ENCODE results near the gene LDLRAD4.

- no peak for TF ChIP-seq POLR2AphosphoS5 (IDR thresholded peaks at IDR 0.05; ENCODE audit: borderline replicate concordance, low read depth, low read length)
- TF ChIP-seq EZH2 (IDR thresholded peaks at IDR 0.05): no peak
- no peak for TF ChIP-seq FOXP2 (optimal IDR thresholded peaks at IDR 0.05; ENCODE audit: control extremely low read depth, extremely low read length, insufficient read depth)
Measured at GRCh38 chr18:13309748-13310670, 91.4 kb downstream of the LDLRAD4 start.

Measured in SK-N-MC (cell line).